H4 (cell line): Measurements from ENCODE around the gene PITPNC1. TPM values are rescaled to one million over a fixed set of nuclear protein-coding genes. Genes with fewer than 3 reads are reported as not detected.
"Not testable (repeated sequence)": the region's sequence is repeated elsewhere in the genome, so short reads cannot be mapped to it uniquely, and the experiment has no call there.

Experiments
- DNase-seq: peaks from one replicate; pipeline ENCODE4 v3.0.0-alpha.2; 2015; ENCODE audit warnings: low spot score
- total RNA-seq: library from RNA; depleted of rRNA; stranded (reverse); fragments of >200 nt; shearing (Covaris generic); gene quantifications from 2 replicates; pipeline ENCODE4 v1.2.3, GENCODE V29; 2014

Gene PITPNC1
- total RNA-seq, 1 experiment from 2014 or later: 6.3 TPM

GRCh38 chr17:67514998-67515397 is 137.9 kb downstream of the PITPNC1 start:
- no peak for DNase-seq

- no peak for DNase-seq
Observed at GRCh38 chr17:67515490-67516083, 138.5 kb downstream of the PITPNC1 start.

GRCh38 chr17:67516571-67516970 is 139.5 kb downstream of the PITPNC1 start:
- not testable (repeated sequence) for DNase-seq

GRCh38 chr17:67517325-67517724 is 140.2 kb downstream of the PITPNC1 start:
- no peak for DNase-seq

- DNase-seq: no peak
Observed at GRCh38 chr17:67518876-67519275, 141.8 kb downstream of the PITPNC1 start.

- DNase-seq: no peak
Observed at GRCh38 chr17:67519801-67520251, 142.7 kb downstream of the PITPNC1 start.

GRCh38 chr17:67520252-67520906 is 143.3 kb downstream of the PITPNC1 start:
- DNase-seq: no peak

GRCh38 chr17:67520916-67521774 is 144.1 kb downstream of the PITPNC1 start:
- no peak for DNase-seq

GRCh38 chr17:67521775-67522069 is 144.6 kb downstream of the PITPNC1 start:
- DNase-seq: no peak

- DNase-seq: no peak
Observed at GRCh38 chr17:67523101-67523500, 146.0 kb downstream of the PITPNC1 start.

- DNase-seq: no peak
Observed at GRCh38 chr17:67525239-67526135, 148.4 kb downstream of the PITPNC1 start.

GRCh38 chr17:67526700-67527099 is 149.6 kb downstream of the PITPNC1 start:
- no peak for DNase-seq

GRCh38 chr17:67528751-67529436 is 151.8 kb downstream of the PITPNC1 start:
- peak; percentile 21 for DNase-seq

GRCh38 chr17:67531291-67531690 is 154.2 kb downstream of the PITPNC1 start:
- no peak for DNase-seq

GRCh38 chr17:67532326-67532871 is 155.3 kb downstream of the PITPNC1 start:
- DNase-seq: no peak

GRCh38 chr17:67534941-67535340 is 157.9 kb downstream of the PITPNC1 start:
- no peak for DNase-seq

- no peak for DNase-seq
Observed at GRCh38 chr17:67542219-67543114, 165.4 kb downstream of the PITPNC1 start.

- no peak for DNase-seq
Observed at GRCh38 chr17:67544364-67544955, 167.4 kb downstream of the PITPNC1 start.
